Femur (tissue), 1 donor: Measurements from ENCODE around the gene HAUS5.
"Not testable (repeated sequence)": the region's sequence is repeated elsewhere in the genome, so short reads cannot be mapped to it uniquely, and the experiment has no call there.

ENCODE experiments used
- DNase-seq: peaks from one replicate; pipeline ENCODE4 v3.0.0-alpha.2; 2017

The HAUS5 gene

DNA sequence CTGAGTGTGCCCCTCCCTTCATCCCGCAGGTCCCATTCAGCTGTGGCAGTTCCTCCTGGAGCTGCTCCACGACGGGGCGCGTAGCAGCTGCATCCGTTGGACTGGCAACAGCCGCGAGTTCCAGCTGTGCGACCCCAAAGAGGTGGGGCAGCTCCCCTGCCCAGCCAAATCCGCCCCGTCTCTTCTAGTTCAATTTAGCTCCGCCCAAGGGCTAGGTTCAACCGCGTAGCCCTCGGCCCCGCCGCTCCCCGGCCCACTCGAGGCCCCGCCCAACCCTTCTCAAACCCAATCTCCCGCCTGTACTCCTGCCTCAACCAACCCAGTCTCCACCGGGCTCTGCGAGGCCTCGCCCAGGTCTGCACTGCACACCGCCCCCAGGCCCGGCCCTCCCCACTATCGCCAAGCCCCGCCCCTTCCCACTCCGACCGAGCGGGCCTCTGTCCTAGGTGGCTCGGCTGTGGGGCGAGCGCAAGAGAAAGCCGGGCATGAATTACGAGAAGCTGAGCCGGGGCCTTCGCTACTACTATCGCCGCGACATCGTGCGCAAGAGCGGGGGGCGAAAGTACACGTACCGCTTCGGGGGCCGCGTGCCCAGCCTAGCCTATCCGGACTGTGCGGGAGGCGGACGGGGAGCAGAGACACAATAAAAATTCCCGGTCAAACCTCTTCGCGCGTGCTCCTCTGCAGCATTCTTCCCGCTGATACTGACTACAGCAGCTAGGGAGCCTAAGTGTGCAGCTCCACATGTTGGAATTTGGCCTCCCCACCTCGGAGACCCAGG, 31.9 kb downstream of the HAUS5 start:
- peak; percentile 97 for DNase-seq

DNA sequence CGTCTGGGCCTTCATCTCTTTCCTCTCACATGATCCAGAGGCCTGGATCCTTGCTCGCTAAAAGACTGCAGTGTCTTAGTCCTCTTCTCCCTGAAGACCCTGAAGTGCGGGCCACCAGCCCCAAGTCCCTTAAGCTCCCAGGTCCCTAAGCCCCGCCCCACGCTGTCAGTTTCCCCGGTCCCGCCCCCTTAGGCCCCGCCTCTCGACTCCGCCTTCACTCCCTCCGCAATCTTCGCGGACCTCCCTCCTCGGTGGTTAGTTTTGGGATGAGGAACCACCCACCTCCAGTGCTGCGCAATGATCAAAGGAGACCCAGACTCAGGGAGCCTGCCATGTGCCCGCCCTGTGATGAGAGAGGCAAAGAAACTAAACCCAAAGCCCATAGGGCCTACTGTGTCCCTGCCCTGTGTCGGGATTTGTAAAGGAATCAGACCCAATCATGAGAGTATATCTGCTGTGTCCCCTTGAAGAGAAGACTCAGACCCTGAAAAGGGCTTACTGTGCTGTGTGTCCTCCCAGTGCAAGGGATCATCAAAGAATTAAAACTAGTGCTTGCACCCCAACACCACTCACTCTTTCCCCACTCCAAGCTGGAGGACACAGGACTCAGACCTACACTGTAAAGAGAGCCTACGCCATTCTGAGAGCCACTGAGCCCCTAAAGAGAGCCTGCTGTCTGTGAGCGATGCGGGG, 32.6 kb downstream of the HAUS5 start:
- DNase-seq, result peak; percentile 84

DNA sequence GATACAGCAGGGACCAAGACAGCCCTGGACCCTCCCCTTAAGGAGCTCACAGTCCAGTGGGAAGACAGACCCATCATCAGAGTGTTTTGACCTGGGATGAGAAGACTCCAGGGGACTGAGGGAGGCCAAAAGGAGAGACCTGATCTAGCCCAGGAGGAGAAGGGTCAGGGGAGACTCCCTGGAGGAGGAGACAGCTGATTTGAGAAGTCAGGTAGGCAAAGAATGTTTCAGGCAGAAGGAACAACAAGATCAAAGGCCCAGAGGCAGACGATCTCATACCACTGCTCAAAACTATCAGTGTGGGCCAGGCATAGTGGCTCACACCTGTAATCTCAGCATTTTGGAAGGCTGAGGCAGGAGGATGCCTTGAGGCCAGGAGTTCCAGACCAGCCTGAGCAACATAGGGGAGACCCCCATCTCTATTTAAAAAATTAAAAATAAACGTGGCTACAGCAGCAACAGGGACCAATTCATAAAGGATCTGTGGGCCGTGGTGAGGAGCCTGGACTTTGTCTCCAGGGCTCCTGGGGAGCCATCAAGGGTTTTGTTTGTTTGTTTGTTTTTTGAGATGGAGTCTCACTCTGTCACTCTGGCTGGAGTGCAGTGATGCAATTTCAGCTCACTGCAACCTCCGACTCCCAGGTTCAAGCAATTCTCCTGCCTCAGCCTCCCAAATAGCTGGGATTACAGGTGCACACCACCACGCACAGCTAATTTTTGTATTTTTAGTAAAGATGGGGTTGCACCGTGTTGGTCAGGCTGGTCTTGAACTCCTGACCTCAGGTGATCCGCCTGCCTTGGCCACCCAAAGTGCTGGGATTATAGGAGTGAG, 33.4 kb downstream of the HAUS5 start:
- no peak for DNase-seq

DNA sequence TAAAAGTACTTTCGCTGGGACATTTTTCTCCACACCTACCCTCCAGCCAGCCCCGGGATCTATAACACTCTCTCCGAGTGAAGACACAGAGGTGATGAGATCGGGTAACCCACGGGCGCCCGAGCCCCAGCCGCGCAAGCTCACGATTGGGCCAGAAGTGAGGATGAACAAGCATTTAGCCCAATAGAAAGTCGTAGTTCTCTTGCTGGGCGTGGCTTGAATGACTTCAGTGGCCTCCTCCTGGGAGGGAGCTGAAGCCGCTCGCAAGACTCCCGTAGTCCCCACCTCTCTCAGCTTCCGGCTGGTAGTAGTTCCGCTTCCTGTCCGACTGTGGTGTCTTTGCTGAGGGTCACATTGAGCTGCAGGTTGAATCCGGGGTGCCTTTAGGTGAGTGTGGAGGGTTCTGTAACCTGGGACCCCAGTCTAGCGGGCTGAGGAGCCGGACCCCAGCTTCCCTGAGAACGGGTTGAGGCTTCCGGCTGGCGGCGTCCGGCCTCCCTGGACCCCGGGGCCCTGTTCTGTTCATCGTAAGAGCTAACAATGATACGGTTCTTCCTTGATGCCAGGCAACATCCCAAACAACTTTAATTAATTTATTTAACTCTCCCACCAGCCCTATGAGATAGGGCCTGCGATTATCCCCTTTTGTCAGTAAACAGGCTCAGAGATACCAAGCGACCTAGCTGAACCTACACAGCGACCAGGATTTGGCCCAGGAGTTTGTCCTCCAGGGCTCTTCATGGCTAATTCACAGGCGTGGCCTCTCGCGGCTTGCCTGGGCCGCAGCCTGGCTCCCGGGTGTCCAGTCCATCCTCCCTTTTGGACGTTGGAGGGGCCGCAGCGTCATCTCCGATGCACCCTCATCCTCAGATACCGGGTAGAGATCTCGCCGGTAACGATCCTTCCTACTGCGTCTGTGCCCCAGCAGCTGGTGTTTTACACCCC, 35.8 kb downstream of the HAUS5 start, which contains the start of gene COX6B1:
COX6B1 (plus strand) TSS at position 307 of the 945 bp plus-strand sequence. CDS start 2,921 bp downstream, outside the sequence.
- peak; percentile 97 for DNase-seq

- DNase-seq, result no peak
Observed at GRCh38 chr19:35650581-35650980, 38.0 kb downstream of the HAUS5 start.

- DNase-seq, result not testable (repeated sequence)
Observed at GRCh38 chr19:35654828-35655227, 42.3 kb downstream of the HAUS5 start.

DNA sequence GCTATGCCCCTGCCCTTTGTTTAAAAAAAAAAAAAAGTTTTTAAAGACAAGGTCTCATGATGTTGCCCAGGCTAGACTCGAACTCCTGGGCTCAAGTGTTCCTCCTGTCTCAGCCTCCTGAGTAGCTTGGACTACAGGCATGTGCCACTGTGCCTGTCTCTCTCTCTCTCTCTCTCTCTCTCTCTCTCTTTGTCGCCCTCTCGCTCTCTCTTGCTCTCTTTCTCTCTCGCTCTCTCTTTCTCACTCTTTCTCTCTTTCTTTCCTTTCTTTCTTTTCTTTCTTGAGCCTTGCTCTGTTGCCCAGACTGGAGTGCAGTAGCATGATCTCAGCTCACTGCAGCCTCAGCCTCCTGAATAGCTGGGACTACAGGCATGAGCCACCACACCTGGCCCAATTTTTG, 43.1 kb downstream of the HAUS5 start:
- no peak for DNase-seq

DNA sequence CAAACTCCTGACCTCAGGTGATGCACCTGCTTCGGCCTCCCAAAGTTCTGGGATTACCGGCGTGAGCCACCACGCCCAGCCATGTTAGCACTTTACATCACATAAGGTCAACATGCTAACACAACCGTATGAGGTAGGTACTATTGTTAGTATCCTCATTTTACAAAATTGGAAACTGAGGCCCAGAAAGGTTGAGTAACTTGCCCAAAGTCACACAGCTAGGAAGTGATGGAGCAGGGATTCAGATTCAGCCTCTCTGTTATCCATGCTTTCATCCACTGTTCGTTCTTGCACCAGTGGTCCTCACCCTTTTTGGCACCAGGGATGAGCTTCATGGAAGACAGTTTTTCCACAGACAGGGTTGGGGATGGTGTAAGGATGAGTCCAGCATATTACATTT, 44.2 kb downstream of the HAUS5 start:
- DNase-seq, result no peak

DNA sequence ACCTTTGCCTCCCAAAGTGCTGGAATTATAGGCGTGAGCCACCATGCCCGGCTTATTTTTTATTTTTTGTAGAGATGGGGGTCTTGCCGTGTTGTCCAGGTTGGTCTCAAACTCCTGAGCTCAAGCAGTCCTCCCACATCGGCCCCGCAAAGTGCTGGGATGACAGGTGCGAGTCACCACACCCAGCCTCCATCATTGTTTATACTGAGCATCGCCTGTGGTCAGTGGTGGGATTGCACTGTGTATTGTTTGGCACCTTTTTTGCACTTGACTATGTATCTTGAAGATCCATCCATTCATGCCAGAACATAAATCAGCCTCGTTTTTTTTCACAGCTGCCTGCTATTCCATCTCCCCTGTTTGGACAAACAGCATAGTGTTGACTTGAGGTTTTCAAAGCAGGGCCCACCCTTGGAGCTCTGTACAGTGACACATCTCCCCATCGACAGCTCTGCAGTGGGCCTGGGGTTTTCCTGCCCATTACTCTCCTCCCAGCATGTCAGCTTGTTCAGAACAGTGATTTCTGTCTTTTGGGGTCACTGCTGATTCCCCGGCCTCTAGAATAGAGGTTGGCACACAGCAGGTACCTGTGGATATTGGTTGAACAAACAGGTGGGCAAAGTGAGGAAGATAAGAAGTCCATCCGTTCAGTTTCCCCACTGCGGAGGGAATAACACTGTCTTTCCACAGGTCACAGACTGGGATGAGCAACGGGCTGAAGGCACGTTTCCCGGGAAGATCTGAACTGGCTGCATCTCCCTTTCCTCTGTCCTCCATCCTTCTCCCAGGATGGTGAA, 45.6 kb downstream of the HAUS5 start:
- DNase-seq, result no peak

DNA sequence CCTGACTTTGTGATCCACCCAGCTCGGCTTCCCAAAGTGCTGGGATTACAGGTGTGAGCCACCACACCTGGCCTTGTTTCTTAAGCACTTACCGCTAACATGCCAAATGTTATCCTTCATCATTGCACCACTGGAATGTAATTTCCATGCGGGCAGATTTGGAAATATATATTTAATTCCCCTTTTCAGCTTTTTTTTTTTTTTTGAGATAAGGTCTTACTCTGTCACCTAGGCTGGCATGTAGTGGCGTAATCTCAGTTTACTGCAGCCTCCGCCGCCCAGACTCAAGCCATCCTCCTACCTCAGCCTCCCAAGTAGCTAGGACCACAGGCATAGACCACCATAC, 49.4 kb downstream of the HAUS5 start:
- no peak for DNase-seq

DNA sequence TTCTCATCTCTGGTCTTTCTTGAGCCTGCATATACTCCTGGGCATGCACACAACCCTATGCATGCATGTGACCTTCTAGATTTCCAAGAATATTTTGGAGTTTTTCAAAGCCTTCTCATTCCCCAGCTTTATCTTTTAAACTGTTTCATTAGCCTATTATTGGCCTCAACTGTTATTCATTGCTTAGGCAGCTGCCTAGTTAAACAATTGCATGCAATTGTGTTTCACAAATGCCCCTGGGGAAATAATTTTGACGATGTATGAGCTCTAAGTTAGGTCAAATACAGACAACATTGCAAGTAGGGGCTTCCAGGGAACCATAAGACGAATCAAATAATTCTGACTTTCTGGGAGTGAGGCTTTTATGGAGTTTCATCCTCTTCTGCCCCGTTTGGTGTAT, 51.4 kb downstream of the HAUS5 start:
- no peak for DNase-seq

DNA sequence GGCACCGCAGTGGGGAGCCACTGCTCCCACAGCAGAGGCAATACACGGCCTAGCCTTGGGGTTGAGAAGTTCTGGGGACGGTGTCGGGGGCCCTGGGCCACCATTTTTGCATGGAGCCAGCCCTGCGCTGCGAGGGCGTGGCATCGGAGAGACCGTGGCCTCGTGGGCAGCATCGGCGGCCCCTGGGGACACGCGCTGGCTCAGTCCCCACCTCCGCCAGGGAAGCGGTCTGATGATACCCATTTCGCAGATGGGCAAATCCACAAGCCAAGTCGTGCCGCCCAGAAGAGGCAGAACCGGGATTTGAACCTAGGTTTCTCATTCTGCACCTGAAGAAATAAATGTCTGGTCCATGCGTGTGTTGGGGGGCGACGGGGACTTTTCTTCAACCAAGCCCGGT, 52.6 kb downstream of the HAUS5 start:
- no peak for DNase-seq

DNA sequence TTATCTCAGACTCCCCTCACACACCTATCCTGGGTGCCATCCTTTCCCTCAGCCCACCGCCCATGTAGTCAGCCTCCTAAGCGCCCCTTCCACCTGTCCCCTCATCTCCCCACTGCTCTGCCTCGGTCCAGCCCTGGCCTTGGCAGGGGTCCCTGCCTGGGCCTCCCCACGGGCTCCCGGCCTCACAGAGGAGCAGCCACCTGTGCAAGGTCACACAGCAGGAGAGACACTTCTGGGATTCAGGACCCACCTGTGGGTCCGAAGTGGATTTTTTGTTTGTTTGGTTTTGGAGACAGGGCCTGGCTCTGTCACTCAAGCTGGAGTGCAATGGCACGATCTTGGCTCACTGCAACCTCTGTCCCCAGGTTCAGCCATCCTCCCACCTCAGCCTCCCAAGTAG, 53.1 kb downstream of the HAUS5 start:
- DNase-seq, result no peak

GRCh38 chr19:35666251-35666913, 53.8 kb downstream of the HAUS5 start, which contains the start of gene UPK1A:
TSS of gene UPK1A (plus strand) at chr19:35666517. CDS start at chr19:35666813, 296 bp downstream.
- no peak for DNase-seq

GRCh38 chr19:35669566-35669965, 57.0 kb downstream of the HAUS5 start:
- DNase-seq, result no peak

- no peak for DNase-seq
Observed at GRCh38 chr19:35669974-35670373, 57.4 kb downstream of the HAUS5 start.

DNA sequence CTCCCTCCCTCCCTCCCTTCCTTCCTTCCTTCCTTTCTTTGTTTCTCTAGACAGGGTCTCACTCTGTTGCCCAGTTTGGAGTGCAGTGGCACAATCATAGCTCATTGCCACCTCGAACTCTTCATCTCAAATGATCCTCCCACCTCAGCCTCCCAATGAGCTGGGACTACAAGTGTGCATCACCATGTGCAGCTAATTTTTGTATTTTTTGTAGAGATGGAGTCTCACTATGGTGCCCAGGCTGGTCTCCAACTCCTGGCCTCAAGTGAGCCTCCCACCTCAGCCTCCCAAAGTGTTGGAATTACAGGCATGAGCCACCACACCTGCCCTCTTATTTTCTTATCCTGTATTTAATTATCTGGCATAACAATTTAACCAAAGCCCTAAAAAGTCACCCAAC, 58.2 kb downstream of the HAUS5 start:
- DNase-seq, result no peak

GRCh38 chr19:35671818-35672217, 59.3 kb downstream of the HAUS5 start:
- no peak for DNase-seq

GRCh38 chr19:35673121-35673804, 60.7 kb downstream of the HAUS5 start:
- no peak for DNase-seq
